SK-N-SH treated with all-trans-retinoic acid at 6 μM for 48 hours (cell line): ENCODE results near the gene KIZ.

Experiments used
- ARNTL ChIP-seq: fragments of 450-650 bp; formaldehyde crosslinking; IDR thresholded peaks from 2 replicates; pipeline ENCODE4 v1.5.0; 2020; ENCODE audit warnings: low read depth, mild to moderate bottlenecking, moderate library complexity, borderline replicate concordance
- CSDC2 ChIP-seq: fragments of 250-450 bp; sonication (Bioruptor Pico); IDR thresholded peaks from 2 replicates; pipeline ENCODE4 v1.5.0; 2020; ENCODE audit warnings: mild to moderate bottlenecking, moderate library complexity
- GLIS3 ChIP-seq: fragments of 250-450 bp; sonication (Bioruptor Pico); IDR thresholded peaks from 2 replicates; pipeline ENCODE4 v1.5.0; 2020; ENCODE audit warnings: mild to moderate bottlenecking, moderate library complexity
- OSR1 ChIP-seq: fragments of 250-450 bp; sonication (Bioruptor Pico); IDR thresholded peaks from 2 replicates; pipeline ENCODE4 v1.8.0; 2022; ENCODE audit warnings: moderate library complexity, mild to moderate bottlenecking, inconsistent platforms
- POU6F1 ChIP-seq: fragments of 250-450 bp; sonication (Bioruptor Pico); IDR thresholded peaks from 2 replicates; pipeline ENCODE4 v1.8.0; 2021; ENCODE audit warnings: low read depth, mild to moderate bottlenecking, moderate library complexity, borderline replicate concordance
- RARB ChIP-seq: fragments of 250-450 bp; sonication (Bioruptor Pico); IDR thresholded peaks from 2 replicates; pipeline ENCODE4 v1.8.0; 2021; ENCODE audit warnings: mild to moderate bottlenecking, moderate library complexity
- ZC3H10 ChIP-seq: fragments of 250-450 bp; sonication (Bioruptor Pico); IDR thresholded peaks from 2 replicates; pipeline ENCODE4 v1.5.1; 2021; ENCODE audit warnings: mild to moderate bottlenecking, moderate library complexity
- ZFP3 ChIP-seq: fragments of 250-450 bp; sonication (Bioruptor Pico); IDR thresholded peaks from 2 replicates; pipeline ENCODE4 v1.5.0; 2020; ENCODE audit warnings: mild to moderate bottlenecking, moderate library complexity
- TF ChIP-seq, protein P1 (sequence below): fragments of 250-450 bp; sonication (Bioruptor Pico); IDR thresholded peaks from 2 replicates; pipeline ENCODE4 v1.8.0; 2020; ENCODE audit warnings: mild to moderate bottlenecking, moderate library complexity, borderline replicate concordance
- TF ChIP-seq, protein P2 (sequence below): fragments of 250-450 bp; sonication (Bioruptor Pico); IDR thresholded peaks from 2 replicates; pipeline ENCODE4 v1.5.1; 2021; ENCODE audit warnings: mild to moderate bottlenecking, moderate library complexity

- TF ChIP-seq RARB (no peak), CSDC2 (CRISPR knock-in tag) (no peak), OSR1 (no peak), GLIS3 (CRISPR knock-in tag) (no peak), POU6F1 (CRISPR knock-in tag) (no peak), ZFP3 (CRISPR knock-in tag) (no peak), ZC3H10 (CRISPR knock-in tag) (no peak), ARNTL (no peak)
- TF ChIP-seq, protein P1, sequence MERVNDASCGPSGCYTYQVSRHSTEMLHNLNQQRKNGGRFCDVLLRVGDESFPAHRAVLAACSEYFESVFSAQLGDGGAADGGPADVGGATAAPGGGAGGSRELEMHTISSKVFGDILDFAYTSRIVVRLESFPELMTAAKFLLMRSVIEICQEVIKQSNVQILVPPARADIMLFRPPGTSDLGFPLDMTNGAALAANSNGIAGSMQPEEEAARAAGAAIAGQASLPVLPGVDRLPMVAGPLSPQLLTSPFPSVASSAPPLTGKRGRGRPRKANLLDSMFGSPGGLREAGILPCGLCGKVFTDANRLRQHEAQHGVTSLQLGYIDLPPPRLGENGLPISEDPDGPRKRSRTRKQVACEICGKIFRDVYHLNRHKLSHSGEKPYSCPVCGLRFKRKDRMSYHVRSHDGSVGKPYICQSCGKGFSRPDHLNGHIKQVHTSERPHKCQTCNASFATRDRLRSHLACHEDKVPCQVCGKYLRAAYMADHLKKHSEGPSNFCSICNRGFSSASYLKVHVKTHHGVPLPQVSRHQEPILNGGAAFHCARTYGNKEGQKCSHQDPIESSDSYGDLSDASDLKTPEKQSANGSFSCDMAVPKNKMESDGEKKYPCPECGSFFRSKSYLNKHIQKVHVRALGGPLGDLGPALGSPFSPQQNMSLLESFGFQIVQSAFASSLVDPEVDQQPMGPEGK (CRISPR knock-in tag), result no peak
- TF ChIP-seq, protein P2, sequence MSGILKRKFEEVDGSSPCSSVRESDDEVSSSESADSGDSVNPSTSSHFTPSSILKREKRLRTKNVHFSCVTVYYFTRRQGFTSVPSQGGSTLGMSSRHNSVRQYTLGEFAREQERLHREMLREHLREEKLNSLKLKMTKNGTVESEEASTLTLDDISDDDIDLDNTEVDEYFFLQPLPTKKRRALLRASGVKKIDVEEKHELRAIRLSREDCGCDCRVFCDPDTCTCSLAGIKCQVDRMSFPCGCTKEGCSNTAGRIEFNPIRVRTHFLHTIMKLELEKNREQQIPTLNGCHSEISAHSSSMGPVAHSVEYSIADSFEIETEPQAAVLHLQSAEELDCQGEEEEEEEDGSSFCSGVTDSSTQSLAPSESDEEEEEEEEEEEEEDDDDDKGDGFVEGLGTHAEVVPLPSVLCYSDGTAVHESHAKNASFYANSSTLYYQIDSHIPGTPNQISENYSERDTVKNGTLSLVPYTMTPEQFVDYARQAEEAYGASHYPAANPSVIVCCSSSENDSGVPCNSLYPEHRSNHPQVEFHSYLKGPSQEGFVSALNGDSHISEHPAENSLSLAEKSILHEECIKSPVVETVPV (CRISPR knock-in tag), result no peak
Observed at GRCh38 chr20:21288587-21289370, 162.9 kb downstream of the KIZ start.
